ENCODE measurements around the gene PRKCE.

The PRKCE gene

DNA sequence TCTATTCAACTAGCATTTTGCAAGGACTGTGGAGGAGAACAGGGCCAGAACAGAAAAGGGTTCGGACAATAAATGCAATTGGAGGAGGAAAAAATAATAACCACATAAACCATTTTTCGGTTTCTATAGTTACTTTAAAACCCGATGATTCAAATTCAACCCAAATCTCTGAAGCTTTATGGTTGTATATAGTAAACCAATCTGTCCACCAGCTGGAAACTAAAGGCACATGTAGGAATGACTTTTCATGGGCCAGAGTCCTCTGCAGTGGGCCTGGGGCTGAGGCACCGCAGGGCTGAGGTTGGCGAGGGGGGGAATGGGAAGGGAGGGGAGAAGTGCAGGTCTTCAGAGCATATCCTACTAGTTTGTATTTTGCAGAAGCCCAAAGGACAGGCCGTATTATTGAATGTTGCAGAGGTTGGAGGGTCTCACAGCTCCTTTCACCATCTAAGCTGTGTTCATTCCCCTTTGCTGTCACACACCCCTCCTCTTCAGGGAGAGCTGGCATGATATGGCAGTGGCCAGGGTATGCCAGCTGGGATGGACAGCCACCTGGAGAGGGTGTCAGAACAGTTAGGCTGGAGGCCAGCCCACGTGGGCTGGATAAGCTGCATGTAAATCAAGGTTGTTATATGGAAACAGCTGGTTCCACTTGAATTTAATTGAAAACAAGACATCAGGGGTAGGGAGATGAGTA lies 267.1 kb downstream of the PRKCE start:
- CTCF ChIA-PET, result interaction anchor here (0.5 to 0.6 kb wide), 3 partner anchors 9 to 569 kb away, joined by 3 read pairs; no protein-coding TSS in a partner anchor
- POLR2A ChIA-PET (ENCODE audit: low non-redundant PET), result no interaction called here

DNA sequence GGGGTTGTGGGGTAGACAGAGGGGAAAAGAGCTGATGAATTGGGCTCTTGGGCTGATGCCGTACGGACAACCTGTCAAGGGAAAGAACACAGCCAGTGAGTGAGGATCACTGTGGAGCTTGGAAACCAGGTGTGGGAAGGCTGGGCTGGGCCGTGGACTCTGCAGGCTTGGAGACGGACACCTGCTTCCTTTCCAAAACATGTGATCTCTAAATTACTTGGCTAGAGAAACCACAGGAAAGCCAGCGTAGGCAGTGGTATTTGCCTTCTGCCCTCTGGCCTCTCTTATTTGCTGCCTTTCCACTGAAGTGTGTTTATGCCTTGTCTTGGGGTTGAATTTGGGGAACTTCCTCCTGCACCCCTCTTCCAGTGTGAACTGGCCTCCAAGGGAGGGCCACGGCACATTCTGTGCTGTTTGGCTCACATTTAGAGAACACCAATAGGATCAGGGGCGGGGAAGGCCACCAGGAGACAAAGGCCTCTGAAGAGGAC lies 267.7 kb downstream of the PRKCE start:
- CTCF ChIA-PET, result interaction anchor here (0.5 to 0.6 kb wide), 2 partner anchors 277 to 568 kb away, joined by 3 read pairs; no protein-coding TSS in a partner anchor
- POLR2A ChIA-PET (ENCODE audit: low non-redundant PET), result no interaction called here
- TF ChIP-seq, protein P1, sequence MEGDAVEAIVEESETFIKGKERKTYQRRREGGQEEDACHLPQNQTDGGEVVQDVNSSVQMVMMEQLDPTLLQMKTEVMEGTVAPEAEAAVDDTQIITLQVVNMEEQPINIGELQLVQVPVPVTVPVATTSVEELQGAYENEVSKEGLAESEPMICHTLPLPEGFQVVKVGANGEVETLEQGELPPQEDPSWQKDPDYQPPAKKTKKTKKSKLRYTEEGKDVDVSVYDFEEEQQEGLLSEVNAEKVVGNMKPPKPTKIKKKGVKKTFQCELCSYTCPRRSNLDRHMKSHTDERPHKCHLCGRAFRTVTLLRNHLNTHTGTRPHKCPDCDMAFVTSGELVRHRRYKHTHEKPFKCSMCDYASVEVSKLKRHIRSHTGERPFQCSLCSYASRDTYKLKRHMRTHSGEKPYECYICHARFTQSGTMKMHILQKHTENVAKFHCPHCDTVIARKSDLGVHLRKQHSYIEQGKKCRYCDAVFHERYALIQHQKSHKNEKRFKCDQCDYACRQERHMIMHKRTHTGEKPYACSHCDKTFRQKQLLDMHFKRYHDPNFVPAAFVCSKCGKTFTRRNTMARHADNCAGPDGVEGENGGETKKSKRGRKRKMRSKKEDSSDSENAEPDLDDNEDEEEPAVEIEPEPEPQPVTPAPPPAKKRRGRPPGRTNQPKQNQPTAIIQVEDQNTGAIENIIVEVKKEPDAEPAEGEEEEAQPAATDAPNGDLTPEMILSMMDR (conservative IDR thresholded peaks at IDR 0.05; ENCODE audit: low read depth), result no peak
- peak overlapping the region; percentile 19; the same call in 1 of the 2 replicates for H3K27ac ChIP-seq
- DNase-seq (ENCODE audit: low spot score), result no peak

More for the DNA sequence above, 267.1 kb downstream of the PRKCE start:
- DNase-seq (ENCODE audit: low spot score), result no peak
- TF ChIP-seq, protein P1 (conservative IDR thresholded peaks at IDR 0.05; ENCODE audit: low read depth), result no peak
- 0 out of 2 replicates have a peak overlapping the region, but pooled peaks have one; percentile 19 for H3K27ac ChIP-seq

DNA sequence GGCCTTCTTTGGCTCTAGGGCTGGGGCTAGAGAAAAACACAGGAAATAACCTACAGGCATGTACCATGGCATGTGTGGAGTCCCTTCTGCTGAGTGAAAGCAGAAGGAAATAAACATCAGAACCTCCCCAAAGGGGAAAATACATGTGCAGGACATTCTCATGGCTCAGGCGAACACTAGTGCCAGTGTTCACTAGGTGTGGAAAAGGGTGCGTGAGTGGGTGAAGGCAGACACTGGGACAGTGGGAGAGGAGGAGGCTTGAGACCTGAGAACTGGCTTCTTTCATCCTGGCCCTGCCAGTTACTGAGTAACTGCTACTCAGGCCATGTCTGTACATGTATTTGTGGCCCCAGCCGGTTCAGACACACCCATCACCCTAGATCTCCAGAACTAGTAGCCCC lies 268.2 kb downstream of the PRKCE start:
- TF ChIP-seq, protein P1 (conservative IDR thresholded peaks at IDR 0.05; ENCODE audit: low read depth), result no peak
- peak overlapping the region; percentile 19; the same call in 1 of the 2 replicates for H3K27ac ChIP-seq
- ChIA-PET CTCF (no interaction called here), POLR2A (ENCODE audit: low non-redundant PET) (no interaction called here)
- DNase-seq (ENCODE audit: low spot score), result peak; percentile 65

DNA sequence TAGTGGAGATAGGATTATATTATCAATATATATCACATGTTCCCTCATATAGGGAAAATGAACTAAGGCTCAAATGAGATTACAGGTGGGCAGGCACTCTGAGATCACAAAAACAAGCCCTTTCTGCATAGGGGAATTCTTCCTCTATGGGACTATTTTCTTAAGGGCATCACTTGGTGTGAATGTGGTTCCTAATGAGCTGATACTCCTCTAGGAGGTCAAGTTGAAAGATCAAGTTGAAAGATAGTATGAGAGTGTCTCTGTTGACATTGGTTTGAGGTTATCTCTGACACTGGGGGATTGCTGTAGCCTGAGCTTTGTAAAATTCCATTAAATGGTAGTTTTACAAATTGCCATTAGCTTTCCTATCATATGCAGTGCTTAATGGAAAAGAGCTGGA lies 270.4 kb downstream of the PRKCE start:
- POLR2A ChIA-PET (ENCODE audit: low non-redundant PET), result no interaction called here
- CTCF ChIA-PET, result interaction anchor here (1.0 kb wide), 1 partner anchor 25 kb away, joined by 6 read pairs; no protein-coding TSS in a partner anchor
- H3K27ac ChIP-seq, result no peak overlapping the region
- DNase-seq (ENCODE audit: low spot score), result no peak
- TF ChIP-seq, protein P1 (conservative IDR thresholded peaks at IDR 0.05; ENCODE audit: low read depth), result no peak

DNA sequence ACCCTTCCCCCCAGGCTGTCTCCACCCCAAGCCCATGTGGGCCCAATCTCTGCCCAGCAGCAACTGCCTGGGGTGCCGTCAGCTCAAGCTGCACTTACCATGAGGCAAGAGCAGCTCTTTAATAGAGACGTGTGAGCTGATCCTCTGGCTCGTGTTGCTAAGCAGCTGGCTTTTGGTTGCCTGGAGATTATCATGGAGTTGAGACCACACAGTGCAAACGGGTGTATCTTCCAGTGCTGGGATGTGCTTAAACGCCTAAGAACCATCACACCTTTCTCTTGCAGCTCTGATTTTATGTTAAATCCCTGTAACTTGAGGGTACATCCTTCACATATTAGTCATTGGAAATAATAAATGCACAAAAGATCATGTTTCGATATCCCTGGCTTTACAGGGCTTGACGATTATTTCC lies 271.1 kb downstream of the PRKCE start:
- H3K27ac ChIP-seq, result no peak overlapping the region
- DNase-seq (ENCODE audit: low spot score), result peak; percentile 25
- ChIA-PET POLR2A (ENCODE audit: low non-redundant PET) (no interaction called here), CTCF (interaction anchor here (0.5 to 1.0 kb wide), 3 partner anchors 10 to 36 kb away, joined by 3 to 6 read pairs (median 3); no protein-coding TSS in a partner anchor)
- TF ChIP-seq, protein P1 (conservative IDR thresholded peaks at IDR 0.05; ENCODE audit: low read depth), result no peak

DNA sequence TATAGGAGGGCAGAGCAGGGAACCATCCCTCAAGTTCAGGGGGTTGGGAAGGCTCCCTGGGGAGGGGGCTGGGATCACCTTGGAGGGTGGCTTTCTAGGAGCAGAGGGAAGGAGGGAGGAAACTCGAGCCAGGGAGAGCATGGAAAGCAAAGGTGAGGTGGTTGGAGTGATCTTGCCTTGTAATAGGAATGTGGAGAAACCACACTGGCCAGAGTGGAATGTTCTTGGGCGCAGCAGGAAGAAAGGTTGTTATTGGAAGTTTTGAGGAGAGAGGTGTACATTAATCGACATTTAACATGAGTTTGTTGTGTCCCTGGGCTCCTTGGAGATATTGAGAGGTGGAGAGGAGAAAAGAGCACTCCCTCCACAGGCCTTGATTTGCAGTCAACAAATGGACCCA lies 272.2 kb downstream of the PRKCE start:
- DNase-seq (ENCODE audit: low spot score), result peak; percentile 26
- CTCF ChIA-PET, result no interaction called here
- H3K27ac ChIP-seq, result no peak overlapping the region
- TF ChIP-seq, protein P1 (conservative IDR thresholded peaks at IDR 0.05; ENCODE audit: low read depth), result no peak
- POLR2A ChIA-PET (ENCODE audit: low non-redundant PET), result no interaction called here

Data from RWPE1 (cell line).